ENCODE data around the gene MAPK8IP3. TPM values are rescaled to one million over a fixed set of nuclear protein-coding genes. Genes with fewer than 3 reads are reported as not detected.
A peak's percentile ranks its signal among the peaks of the same experiment; 100 is the strongest.

Gene MAPK8IP3
- total RNA-seq, 4 donors from 2014 or later, result 56.0 to 206 (median 82.1) TPM

- Histone ChIP-seq H3K27ac (no peak overlapping the region), H3K27me3 (no peaks in the 10 kb centered on the region), H3K4me3 (no peak overlapping the region), H3K9me3 (no peaks in the 10 kb centered on the region), H3K4me1 (peaks cover 37% of the 10 kb centered on the region), H3K36me3 (peaks cover 50% of the 10 kb centered on the region)
- no peak for DNase-seq (ENCODE audit: low spot score in 2 of 2)
- 76% methylated on average over 8 of the region's 27 CpGs for WGBS
- TF ChIP-seq POLR2AphosphoS5 (IDR thresholded peaks at IDR 0.05) (no peak), EP300 (IDR thresholded peaks at IDR 0.05) (no peak), POLR2A (IDR thresholded peaks at IDR 0.05) (no peak), CTCF (IDR thresholded peaks at IDR 0.05) (no peak)
Measured at GRCh38 chr16:1779741-1780676, 74.0 kb downstream of the MAPK8IP3 start.

GRCh38 chr16:1780677-1781072 is 74.7 kb downstream of the MAPK8IP3 start:
- Histone ChIP-seq H3K27me3 (no peaks in the 10 kb centered on the region), H3K4me1 (peaks cover 41% of the 10 kb centered on the region), H3K4me3 (no peak overlapping the region), H3K9me3 (no peaks in the 10 kb centered on the region), H3K27ac (no peak overlapping the region), H3K36me3 (peaks cover 44% of the 10 kb centered on the region)
- WGBS, result 63% methylated on average over 5 of the region's 6 CpGs
- no peak for TF ChIP-seq CTCF (IDR thresholded peaks at IDR 0.05)
- TF ChIP-seq EP300 (IDR thresholded peaks at IDR 0.05), result no peak
- TF ChIP-seq POLR2A (IDR thresholded peaks at IDR 0.05), result no peak
- DNase-seq (ENCODE audit: low spot score in 2 of 2), result no peak

GRCh38 chr16:1781254-1781653 is 75.3 kb downstream of the MAPK8IP3 start:
- Histone ChIP-seq H3K36me3 (peaks cover 41% of the 10 kb centered on the region), H3K27me3 (no peaks in the 10 kb centered on the region), H3K27ac (peak overlapping the region; percentile 91), H3K4me3 (peak overlapping the region; percentile 79), H3K4me1 (peaks cover 43% of the 10 kb centered on the region), H3K9me3 (no peaks in the 10 kb centered on the region)
- no peak for DNase-seq (ENCODE audit: low spot score in 2 of 2)
- TF ChIP-seq CTCF (IDR thresholded peaks at IDR 0.05) (no peak), POLR2A (IDR thresholded peaks at IDR 0.05) (no peak), POLR2AphosphoS5 (IDR thresholded peaks at IDR 0.05) (no peak), EP300 (IDR thresholded peaks at IDR 0.05) (no peak)
- WGBS, result 61% methylated on average over 20 of the region's 20 CpGs

GRCh38 chr16:1781758-1782407 is 75.9 kb downstream of the MAPK8IP3 start:
- Histone ChIP-seq H3K27me3 (no peaks in the 10 kb centered on the region), H3K36me3 (peaks cover 40% of the 10 kb centered on the region), H3K9me3 (no peaks in the 10 kb centered on the region), H3K4me1 (peaks cover 45% of the 10 kb centered on the region), H3K4me3 (peak overlapping the region; percentile 79), H3K27ac (peak overlapping the region; percentile 91)
- no peak for DNase-seq (ENCODE audit: low spot score in 2 of 2)
- TF ChIP-seq EP300 (IDR thresholded peaks at IDR 0.05) (no peak), POLR2AphosphoS5 (IDR thresholded peaks at IDR 0.05) (no peak), POLR2A (IDR thresholded peaks at IDR 0.05) (no peak), CTCF (IDR thresholded peaks at IDR 0.05) (no peak)
- WGBS, result under 1% methylated on average over 34 of the region's 70 CpGs

Data from suprapubic skin (tissue), 4 donors.